ENCODE measurements around the gene ACSF2. TPM values are rescaled to one million over a fixed set of nuclear protein-coding genes. Genes with fewer than 3 reads are reported as not detected.

Gene ACSF2
- total RNA-seq, 1 donor = 63.0 TPM

- Histone ChIP-seq H3K27me3 (ENCODE audit: insufficient read depth, low read length) (no peaks in the 10 kb centered on the region), H3K4me3 (ENCODE audit: insufficient read depth, low read length) (no peak overlapping the region)
These were observed 35.0 kb downstream of the ACSF2 start for GRCh38 chr17:50460831-50461526.

GRCh38 chr17:50461550-50462132 is 35.6 kb downstream of the ACSF2 start:
- peaks cover 4% of the 10 kb centered on the region for H3K27me3 ChIP-seq (ENCODE audit: insufficient read depth, low read length)
- H3K4me3 ChIP-seq (ENCODE audit: insufficient read depth, low read length) = no peak overlapping the region
- peaks cover 17% of the 10 kb centered on the region for H3K4me1 ChIP-seq (ENCODE audit: insufficient read depth, low read length)
- H3K9me3 ChIP-seq (ENCODE audit: low read depth, low read length) = no peaks in the 10 kb centered on the region
- no peaks in the 10 kb centered on the region for H3K79me2 ChIP-seq (ENCODE audit: insufficient read depth, low read length)
- H3K27ac ChIP-seq (ENCODE audit: low read depth, low read length) = no peak overlapping the region
- H2AFZ ChIP-seq (ENCODE audit: low read length) = no peak overlapping the region
- no peak for TF ChIP-seq CTCF (IDR thresholded peaks at IDR 0.05; ENCODE audit: extremely low read depth, low read depth, low read length)
- peaks cover 4% of the 10 kb centered on the region for H3K36me3 ChIP-seq (ENCODE audit: insufficient read depth, low read length)
- DNase-seq (ENCODE audit: insufficient read length, low spot score, missing footprints) = peak; percentile 66
- peaks cover 18% of the 10 kb centered on the region for H4K20me1 ChIP-seq (ENCODE audit: insufficient read depth, low read length)
- no peak overlapping the region for H3K4me2 ChIP-seq (ENCODE audit: insufficient read depth, low read length)

More at GRCh38 chr17:50460831-50461526, 35.0 kb downstream of the ACSF2 start:
- no peak for TF ChIP-seq CTCF (IDR thresholded peaks at IDR 0.05; ENCODE audit: extremely low read depth, low read depth, low read length)
- Histone ChIP-seq H3K4me1 (ENCODE audit: insufficient read depth, low read length) (peaks cover 17% of the 10 kb centered on the region), H2AFZ (ENCODE audit: low read length) (no peak overlapping the region), H3K4me2 (ENCODE audit: insufficient read depth, low read length) (no peak overlapping the region), H3K36me3 (ENCODE audit: insufficient read depth, low read length) (peaks cover 4% of the 10 kb centered on the region), H3K79me2 (ENCODE audit: insufficient read depth, low read length) (no peaks in the 10 kb centered on the region), H4K20me1 (ENCODE audit: insufficient read depth, low read length) (peaks cover 18% of the 10 kb centered on the region), H3K27ac (ENCODE audit: low read depth, low read length) (no peak overlapping the region), H3K9me3 (ENCODE audit: low read depth, low read length) (no peaks in the 10 kb centered on the region)
- DNase-seq (ENCODE audit: insufficient read length, low spot score, missing footprints) = no peak

- Histone ChIP-seq H2AFZ (ENCODE audit: low read length) (no peak overlapping the region), H3K4me3 (ENCODE audit: insufficient read depth, low read length) (no peak overlapping the region), H3K9me3 (ENCODE audit: low read depth, low read length) (no peaks in the 10 kb centered on the region), H3K4me1 (ENCODE audit: insufficient read depth, low read length) (peaks cover 17% of the 10 kb centered on the region), H3K27me3 (ENCODE audit: insufficient read depth, low read length) (peaks cover 12% of the 10 kb centered on the region), H3K79me2 (ENCODE audit: insufficient read depth, low read length) (no peaks in the 10 kb centered on the region), H3K27ac (ENCODE audit: low read depth, low read length) (no peak overlapping the region), H3K4me2 (ENCODE audit: insufficient read depth, low read length) (no peak overlapping the region), H3K36me3 (ENCODE audit: insufficient read depth, low read length) (peaks cover 4% of the 10 kb centered on the region), H4K20me1 (ENCODE audit: insufficient read depth, low read length) (peaks cover 15% of the 10 kb centered on the region)
- peak; percentile 73 for DNase-seq (ENCODE audit: insufficient read length, low spot score, missing footprints)
- no peak for TF ChIP-seq CTCF (IDR thresholded peaks at IDR 0.05; ENCODE audit: extremely low read depth, low read depth, low read length)
These were observed 36.4 kb downstream of the ACSF2 start for GRCh38 chr17:50462446-50462845.

DNA sequence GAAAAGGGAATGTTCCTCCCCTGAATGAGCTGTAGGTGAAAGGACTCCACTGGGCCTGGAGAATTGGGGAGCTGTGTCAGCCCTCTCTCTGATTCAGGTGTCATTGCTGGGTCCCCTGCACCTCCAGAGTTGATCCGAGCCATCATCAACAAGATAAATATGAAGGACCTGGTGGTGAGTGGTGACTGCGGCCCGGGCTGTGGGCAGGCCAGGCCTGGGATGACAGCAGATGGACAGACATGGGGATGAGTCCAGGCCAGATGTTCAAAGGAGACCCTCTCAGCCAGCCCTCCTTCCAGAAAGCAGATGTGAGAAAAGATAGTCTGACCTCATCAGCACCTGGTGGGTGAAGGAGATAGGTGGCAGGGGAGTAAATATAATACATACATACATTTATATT is 38.1 kb downstream of the ACSF2 start:
- no peak overlapping the region for H3K4me3 ChIP-seq (ENCODE audit: insufficient read depth, low read length)
- peaks cover 13% of the 10 kb centered on the region for H4K20me1 ChIP-seq (ENCODE audit: insufficient read depth, low read length)
- H3K4me1 ChIP-seq (ENCODE audit: insufficient read depth, low read length) = peaks cover 8% of the 10 kb centered on the region
- H3K4me2 ChIP-seq (ENCODE audit: insufficient read depth, low read length) = no peak overlapping the region
- H3K36me3 ChIP-seq (ENCODE audit: insufficient read depth, low read length) = peaks cover 4% of the 10 kb centered on the region
- H3K9me3 ChIP-seq (ENCODE audit: low read depth, low read length) = no peaks in the 10 kb centered on the region
- H3K79me2 ChIP-seq (ENCODE audit: insufficient read depth, low read length) = no peaks in the 10 kb centered on the region
- TF ChIP-seq CTCF (IDR thresholded peaks at IDR 0.05; ENCODE audit: extremely low read depth, low read depth, low read length) = no peak
- peaks cover 29% of the 10 kb centered on the region for H3K27me3 ChIP-seq (ENCODE audit: insufficient read depth, low read length)
- no peak overlapping the region for H2AFZ ChIP-seq (ENCODE audit: low read length)
- H3K27ac ChIP-seq (ENCODE audit: low read depth, low read length) = no peak overlapping the region
- DNase-seq (ENCODE audit: insufficient read length, low spot score, missing footprints) = peak; percentile 72
